Osteocyte (in vitro differentiated cells): Measurements from ENCODE around the gene TTLL12. TPM values are rescaled to one million over a fixed set of nuclear protein-coding genes. Genes with fewer than 3 reads are reported as not detected.

Experiments used
- DNase-seq: peaks from one replicate; pipeline ENCODE4 v3.0.0; 2021; ENCODE audit warnings: mixed read lengths; ENCODE audit not compliant: unreplicated experiment; ENCODE audit errors: extremely low spot score
- H3K27ac Mint-ChIP-seq: one replicate; pipeline ENCODE4 v1.8.0; 2021; ENCODE audit warnings: mild to moderate bottlenecking, mixed read lengths; ENCODE audit not compliant: unreplicated experiment
- H3K27me3 Mint-ChIP-seq: one replicate; pipeline ENCODE4 v1.8.0; 2021; ENCODE audit warnings: mixed read lengths; ENCODE audit not compliant: unreplicated experiment
- H3K36me3 Mint-ChIP-seq: one replicate; pipeline ENCODE4 v1.8.0; 2021; ENCODE audit warnings: mixed read lengths; ENCODE audit not compliant: unreplicated experiment
- H3K4me1 Mint-ChIP-seq: one replicate; pipeline ENCODE4 v1.8.0; 2021; ENCODE audit warnings: mixed read lengths; ENCODE audit not compliant: unreplicated experiment
- H3K4me3 Mint-ChIP-seq: one replicate; pipeline ENCODE4 v1.8.0; 2021; ENCODE audit warnings: mild to moderate bottlenecking, moderate library complexity, mixed read lengths; ENCODE audit not compliant: unreplicated experiment
- H3K9me3 Mint-ChIP-seq: one replicate; pipeline ENCODE4 v1.8.0; 2021; ENCODE audit warnings: mixed read lengths; ENCODE audit not compliant: unreplicated experiment
- CTCF ChIP-seq: fragments of 200-600 bp; sonication (generic); IDR thresholded peaks from 2 replicates; pipeline ENCODE4 v1.5.0; 2021; ENCODE audit warnings: antibody characterized with exemption, mild to moderate bottlenecking, moderate library complexity
- total RNA-seq: library from RNA; stranded (reverse); gene quantifications from 2 replicates; pipeline ENCODE4 v1.2.1, GENCODE V29; 2021

The TTLL12 gene
- total RNA-seq, 1 donor from 2014 or later: 35.6 TPM

- H3K4me3 Mint-ChIP-seq: no peak overlapping the region
- no peak overlapping the region for H3K27ac Mint-ChIP-seq
- no peak for DNase-seq
- TF ChIP-seq CTCF: peak; percentile 45
- H3K36me3 Mint-ChIP-seq: no peaks in the 10 kb centered on the region
- H3K4me1 Mint-ChIP-seq: peaks cover 26% of the 10 kb centered on the region
- no peaks in the 10 kb centered on the region for H3K9me3 Mint-ChIP-seq
- peaks cover 25% of the 10 kb centered on the region for H3K27me3 Mint-ChIP-seq
Observed at GRCh38 chr22:43228330-43228729, 41.4 kb upstream of the TTLL12 start.

GRCh38 chr22:43227239-43227630 is 40.3 kb upstream of the TTLL12 start:
- H3K27ac Mint-ChIP-seq: no peak overlapping the region
- H3K4me1 Mint-ChIP-seq: peaks cover 16% of the 10 kb centered on the region
- no peak for TF ChIP-seq CTCF
- peaks cover 20% of the 10 kb centered on the region for H3K27me3 Mint-ChIP-seq
- H3K9me3 Mint-ChIP-seq: no peaks in the 10 kb centered on the region
- no peak overlapping the region for H3K4me3 Mint-ChIP-seq
- no peak for DNase-seq
- H3K36me3 Mint-ChIP-seq: no peaks in the 10 kb centered on the region

DNA sequence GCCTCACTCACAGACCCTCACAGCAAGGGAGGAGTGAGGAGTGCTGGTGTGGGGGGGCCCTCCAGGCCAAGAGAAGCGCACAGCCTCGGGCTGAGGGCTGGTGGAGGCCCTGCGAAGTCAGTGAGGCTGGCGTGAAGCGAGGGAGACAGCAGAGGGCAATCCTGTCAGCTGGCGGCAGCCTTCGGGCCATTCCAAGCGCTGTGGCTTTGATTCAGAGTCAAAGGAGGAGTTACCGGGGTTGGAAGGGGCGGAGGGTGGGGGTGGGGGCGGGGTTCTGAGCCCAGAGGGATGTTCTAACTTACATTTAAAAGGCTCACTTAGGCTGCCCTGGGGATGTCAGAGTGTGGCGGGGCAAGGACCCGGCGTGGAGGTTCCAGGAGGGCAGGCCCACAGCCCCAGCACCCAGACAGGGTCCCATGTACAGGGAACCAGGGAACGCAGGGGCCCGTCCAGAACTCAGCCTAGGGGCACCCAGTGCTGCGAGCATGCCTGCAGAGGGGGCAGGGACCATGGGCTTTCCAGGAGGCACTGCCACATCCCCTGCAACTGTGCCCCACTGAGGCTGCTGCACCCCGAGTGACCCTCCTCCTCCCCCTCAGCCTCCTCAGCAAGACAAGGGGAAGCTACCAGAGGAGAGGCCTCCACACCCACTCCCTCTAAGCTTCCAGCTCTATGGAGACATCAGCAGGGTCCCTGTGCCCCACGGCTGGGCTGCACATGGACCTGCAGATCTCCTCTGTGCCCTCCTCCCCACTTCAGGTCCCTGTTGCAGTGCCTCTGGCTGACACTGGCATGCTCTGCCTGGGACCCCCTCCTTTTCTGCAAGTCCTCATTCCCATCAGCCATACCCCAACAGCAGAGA is 39.7 kb upstream of the TTLL12 start:
- no peak for DNase-seq
- Mint-ChIP-seq H3K27ac (no peak overlapping the region), H3K4me3 (no peak overlapping the region), H3K4me1 (peaks cover 16% of the 10 kb centered on the region), H3K36me3 (no peaks in the 10 kb centered on the region), H3K9me3 (no peaks in the 10 kb centered on the region), H3K27me3 (peaks cover 20% of the 10 kb centered on the region)
- TF ChIP-seq CTCF: peak; percentile 9

- H3K9me3 Mint-ChIP-seq: no peaks in the 10 kb centered on the region
Observed at GRCh38 chr22:43225609-43226008, 38.7 kb upstream of the TTLL12 start.

More at GRCh38 chr22:43225609-43226008, 38.7 kb upstream of the TTLL12 start:
- TF ChIP-seq CTCF: no peak
- Mint-ChIP-seq H3K27ac (no peak overlapping the region), H3K27me3 (peaks cover 20% of the 10 kb centered on the region), H3K4me1 (peaks cover 13% of the 10 kb centered on the region), H3K36me3 (no peaks in the 10 kb centered on the region), H3K4me3 (no peak overlapping the region)
- DNase-seq: no peak
